ENCODE data around the gene HIP1. TPM values are rescaled to one million over a fixed set of nuclear protein-coding genes. Genes with fewer than 3 reads are reported as not detected.
A peak's percentile ranks its signal among the peaks of the same experiment; 100 is the strongest.
"Not testable (repeated sequence)": the region's sequence is repeated elsewhere in the genome, so short reads cannot be mapped to it uniquely, and the experiment has no call there.

Gene HIP1
- total and polyA plus RNA-seq, 3 experiments from 2014 or later = 6.1 to 7.4 (median 6.7) TPM

GRCh38 chr7:75572396-75572795 lies 166.3 kb downstream of the HIP1 start:
- Histone ChIP-seq H3K27ac (ENCODE audit: low read depth, low read length) (no peak overlapping the region), H3K27me3 (ENCODE audit: insufficient read depth, low read length, poor library complexity, severe bottlenecking) (no peaks in the 10 kb centered on the region), H3K36me3 (ENCODE audit: insufficient read depth, low read length) (no peaks in the 10 kb centered on the region), H3K9me3 (ENCODE audit: low read length) (no peaks in the 10 kb centered on the region), H3K4me3 (ENCODE audit: low read length) (no peak overlapping the region), H3K4me1 (ENCODE audit: insufficient read depth, low read length) (no peaks in the 10 kb centered on the region)
- Mint-ChIP-seq H3K27ac (no peak overlapping the region), H3K27me3 (peaks cover 0 to 1% of the 10 kb centered on the region in 2 donors), H3K36me3 (peaks cover 2 to 22% (median 4%) of the 10 kb centered on the region in 3 donors), H3K4me3 (no peak overlapping the region), H3K4me1 (no peaks in the 10 kb centered on the region), H3K9me3 (peaks cover 0 to 2% (median 0%) of the 10 kb centered on the region in 5 donors)
- ChIA-PET CTCF (interaction anchor here (1.1 kb wide), 1 partner anchor 13 kb away, joined by 3 read pairs; no protein-coding TSS in a partner anchor), POLR2A (no interaction called here)
- DNase-seq = no peak

- Histone ChIP-seq H3K27ac (ENCODE audit: low read depth, low read length) (no peak overlapping the region), H3K4me3 (ENCODE audit: low read length) (no peak overlapping the region), H3K9me3 (ENCODE audit: low read length) (no peaks in the 10 kb centered on the region), H3K4me1 (ENCODE audit: insufficient read depth, low read length) (no peaks in the 10 kb centered on the region), H3K27me3 (ENCODE audit: insufficient read depth, low read length, poor library complexity, severe bottlenecking) (no peaks in the 10 kb centered on the region), H3K36me3 (ENCODE audit: insufficient read depth, low read length) (no peaks in the 10 kb centered on the region)
- no peak overlapping the region for H3K4me3 Mint-ChIP-seq
- ChIA-PET POLR2A (no interaction called here), CTCF (no interaction called here)
- peaks cover 0 to 2% (median 0%) of the 10 kb centered on the region in 5 donors for H3K9me3 Mint-ChIP-seq
- peaks cover 0 to 1% of the 10 kb centered on the region in 2 donors for H3K27me3 Mint-ChIP-seq
- DNase-seq = no peak
- peak overlapping the region in 2 of 8 donors; percentile 26 to 38 for H3K27ac Mint-ChIP-seq
- H3K36me3 Mint-ChIP-seq = peaks cover 8 to 32% (median 12%) of the 10 kb centered on the region in 3 donors
- no peaks in the 10 kb centered on the region for H3K4me1 Mint-ChIP-seq
Observed at GRCh38 chr7:75571209-75571608, 167.5 kb downstream of the HIP1 start.

GRCh38 chr7:75569629-75570282 lies 169.0 kb downstream of the HIP1 start:
- peaks cover 8 to 39% (median 16%) of the 10 kb centered on the region in 3 donors for H3K36me3 Mint-ChIP-seq
- H3K4me1 ChIP-seq (ENCODE audit: insufficient read depth, low read length); H3K4me3 ChIP-seq (ENCODE audit: low read length); POLR2A ChIA-PET; H3K4me3 Mint-ChIP-seq; H3K27me3 ChIP-seq (ENCODE audit: insufficient read depth, low read length, poor library complexity, severe bottlenecking); DNase-seq; H3K36me3 ChIP-seq (ENCODE audit: insufficient read depth, low read length); H3K27me3 Mint-ChIP-seq; H3K9me3 Mint-ChIP-seq; H3K9me3 ChIP-seq (ENCODE audit: low read length); H3K27ac ChIP-seq (ENCODE audit: low read depth, low read length); H3K4me1 Mint-ChIP-seq; H3K27ac Mint-ChIP-seq; CTCF ChIA-PET: not testable (repeated sequence)

GRCh38 chr7:75567948-75568595 lies 170.7 kb downstream of the HIP1 start:
- H3K27ac Mint-ChIP-seq = no peak overlapping the region
- peaks cover 0 to 10% (median 7%) of the 10 kb centered on the region in 5 donors for H3K9me3 Mint-ChIP-seq
- H3K27me3 Mint-ChIP-seq = peaks cover 0 to 1% of the 10 kb centered on the region in 2 donors
- Histone ChIP-seq H3K36me3 (ENCODE audit: insufficient read depth, low read length) (no peaks in the 10 kb centered on the region), H3K27me3 (ENCODE audit: insufficient read depth, low read length, poor library complexity, severe bottlenecking) (no peaks in the 10 kb centered on the region), H3K4me3 (ENCODE audit: low read length) (no peak overlapping the region), H3K9me3 (ENCODE audit: low read length) (no peaks in the 10 kb centered on the region), H3K4me1 (ENCODE audit: insufficient read depth, low read length) (no peaks in the 10 kb centered on the region), H3K27ac (ENCODE audit: low read depth, low read length) (no peak overlapping the region)
- peaks cover 13 to 44% (median 27%) of the 10 kb centered on the region in 3 donors for H3K36me3 Mint-ChIP-seq
- H3K4me3 Mint-ChIP-seq = peak overlapping the region in 1 of 7 donors; percentile 27
- no peaks in the 10 kb centered on the region for H3K4me1 Mint-ChIP-seq
- no peak for DNase-seq
- ChIA-PET CTCF (no interaction called here), POLR2A (no interaction called here)

GRCh38 chr7:75565132-75565837 lies 173.5 kb downstream of the HIP1 start:
- ChIA-PET CTCF (no interaction called here), POLR2A (no interaction called here)
- H3K9me3 ChIP-seq (ENCODE audit: low read length) = no peaks in the 10 kb centered on the region
- Mint-ChIP-seq H3K36me3 (peaks cover 27 to 65% (median 47%) of the 10 kb centered on the region in 3 donors), H3K4me1 (no peaks in the 10 kb centered on the region), H3K27me3 (peaks cover 0 to 1% of the 10 kb centered on the region in 2 donors), H3K4me3 (no peak overlapping the region), H3K27ac (peak overlapping the region in 1 of 8 donors; percentile 91), H3K9me3 (peaks cover 11 to 24% (median 19%) of the 10 kb centered on the region in 5 donors)
- H3K27ac ChIP-seq (ENCODE audit: low read depth, low read length) = no peak overlapping the region
- H3K4me3 ChIP-seq (ENCODE audit: low read length) = no peak overlapping the region
- H3K36me3 ChIP-seq (ENCODE audit: insufficient read depth, low read length) = no peaks in the 10 kb centered on the region
- H3K4me1 ChIP-seq (ENCODE audit: insufficient read depth, low read length) = no peaks in the 10 kb centered on the region
- H3K27me3 ChIP-seq (ENCODE audit: insufficient read depth, low read length, poor library complexity, severe bottlenecking) = no peaks in the 10 kb centered on the region
- DNase-seq = no peak

- no peaks in the 10 kb centered on the region for H3K4me1 ChIP-seq (ENCODE audit: insufficient read depth, low read length)
- Mint-ChIP-seq H3K27ac (no peak overlapping the region), H3K36me3 (peaks cover 27 to 67% (median 43%) of the 10 kb centered on the region in 3 donors), H3K4me1 (no peaks in the 10 kb centered on the region), H3K27me3 (peaks cover 0 to 1% of the 10 kb centered on the region in 2 donors), H3K9me3 (peaks cover 11 to 24% (median 19%) of the 10 kb centered on the region in 5 donors), H3K4me3 (no peak overlapping the region)
- CTCF ChIA-PET = no interaction called here
- H3K9me3 ChIP-seq (ENCODE audit: low read length) = no peaks in the 10 kb centered on the region
- no peak for DNase-seq
- H3K4me3 ChIP-seq (ENCODE audit: low read length) = no peak overlapping the region
- H3K36me3 ChIP-seq (ENCODE audit: insufficient read depth, low read length) = no peaks in the 10 kb centered on the region
- POLR2A ChIA-PET = no interaction called here
- H3K27me3 ChIP-seq (ENCODE audit: insufficient read depth, low read length, poor library complexity, severe bottlenecking) = no peaks in the 10 kb centered on the region
- H3K27ac ChIP-seq (ENCODE audit: low read depth, low read length) = no peak overlapping the region
Observed at GRCh38 chr7:75563171-75563570, 175.6 kb downstream of the HIP1 start.

- CTCF ChIA-PET = interaction anchor here (1.2 to 1.4 kb wide), 2 partner anchors 18 to 203 kb away, joined by 3 read pairs; no protein-coding TSS in a partner anchor
- peaks cover 11 to 24% (median 19%) of the 10 kb centered on the region in 5 donors for H3K9me3 Mint-ChIP-seq
- Histone ChIP-seq H3K4me3 (ENCODE audit: low read length) (no peak overlapping the region), H3K27ac (ENCODE audit: low read depth, low read length) (no peak overlapping the region), H3K36me3 (ENCODE audit: insufficient read depth, low read length) (no peaks in the 10 kb centered on the region), H3K27me3 (ENCODE audit: insufficient read depth, low read length, poor library complexity, severe bottlenecking) (no peaks in the 10 kb centered on the region), H3K9me3 (ENCODE audit: low read length) (no peaks in the 10 kb centered on the region), H3K4me1 (ENCODE audit: insufficient read depth, low read length) (no peaks in the 10 kb centered on the region)
- H3K27ac Mint-ChIP-seq = no peak overlapping the region
- H3K27me3 Mint-ChIP-seq = no peaks in the 10 kb centered on the region
- no peak overlapping the region for H3K4me3 Mint-ChIP-seq
- peaks cover 27 to 71% (median 39%) of the 10 kb centered on the region in 3 donors for H3K36me3 Mint-ChIP-seq
- POLR2A ChIA-PET = no interaction called here
- DNase-seq = no peak
- peaks cover 0 to 1% (median 0%) of the 10 kb centered on the region in 3 donors for H3K4me1 Mint-ChIP-seq
Observed at GRCh38 chr7:75559976-75560365, 178.8 kb downstream of the HIP1 start.

Measured in CD8-positive, alpha-beta memory T cell (primary cell).